ENCODE results near the gene MLC1. TPM values are rescaled to one million over a fixed set of nuclear protein-coding genes. Genes with fewer than 3 reads are reported as not detected.
"Not testable (repeated sequence)": the region's sequence is repeated elsewhere in the genome, so short reads cannot be mapped to it uniquely, and the experiment has no call there.

The MLC1 gene
- total and polyA plus RNA-seq, 4 donors, result 0.13 to 9.4 (median 0.33) TPM; not detected in 1

DNA sequence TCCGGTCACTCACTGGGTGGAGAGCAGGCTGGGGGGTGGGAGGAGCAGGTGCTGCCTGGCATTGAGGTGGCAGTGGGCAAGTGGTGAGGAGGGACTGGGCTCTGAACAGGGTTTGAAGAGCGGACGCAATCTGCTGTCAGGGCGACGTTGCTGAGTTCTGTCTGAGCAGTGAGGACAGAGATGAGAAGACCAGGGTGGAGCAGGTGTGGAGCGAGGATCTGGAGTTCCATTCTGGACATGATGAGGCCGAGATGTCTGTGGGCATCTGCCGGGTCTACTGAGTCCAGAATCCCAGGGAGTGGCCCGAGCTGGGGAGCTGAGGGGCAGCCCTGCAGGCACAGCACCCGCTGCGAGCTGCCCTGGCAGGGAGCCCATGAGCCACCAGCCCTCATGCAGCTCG, 2.4 kb upstream of the MLC1 start (continued):
- TF ChIP-seq, protein P1, sequence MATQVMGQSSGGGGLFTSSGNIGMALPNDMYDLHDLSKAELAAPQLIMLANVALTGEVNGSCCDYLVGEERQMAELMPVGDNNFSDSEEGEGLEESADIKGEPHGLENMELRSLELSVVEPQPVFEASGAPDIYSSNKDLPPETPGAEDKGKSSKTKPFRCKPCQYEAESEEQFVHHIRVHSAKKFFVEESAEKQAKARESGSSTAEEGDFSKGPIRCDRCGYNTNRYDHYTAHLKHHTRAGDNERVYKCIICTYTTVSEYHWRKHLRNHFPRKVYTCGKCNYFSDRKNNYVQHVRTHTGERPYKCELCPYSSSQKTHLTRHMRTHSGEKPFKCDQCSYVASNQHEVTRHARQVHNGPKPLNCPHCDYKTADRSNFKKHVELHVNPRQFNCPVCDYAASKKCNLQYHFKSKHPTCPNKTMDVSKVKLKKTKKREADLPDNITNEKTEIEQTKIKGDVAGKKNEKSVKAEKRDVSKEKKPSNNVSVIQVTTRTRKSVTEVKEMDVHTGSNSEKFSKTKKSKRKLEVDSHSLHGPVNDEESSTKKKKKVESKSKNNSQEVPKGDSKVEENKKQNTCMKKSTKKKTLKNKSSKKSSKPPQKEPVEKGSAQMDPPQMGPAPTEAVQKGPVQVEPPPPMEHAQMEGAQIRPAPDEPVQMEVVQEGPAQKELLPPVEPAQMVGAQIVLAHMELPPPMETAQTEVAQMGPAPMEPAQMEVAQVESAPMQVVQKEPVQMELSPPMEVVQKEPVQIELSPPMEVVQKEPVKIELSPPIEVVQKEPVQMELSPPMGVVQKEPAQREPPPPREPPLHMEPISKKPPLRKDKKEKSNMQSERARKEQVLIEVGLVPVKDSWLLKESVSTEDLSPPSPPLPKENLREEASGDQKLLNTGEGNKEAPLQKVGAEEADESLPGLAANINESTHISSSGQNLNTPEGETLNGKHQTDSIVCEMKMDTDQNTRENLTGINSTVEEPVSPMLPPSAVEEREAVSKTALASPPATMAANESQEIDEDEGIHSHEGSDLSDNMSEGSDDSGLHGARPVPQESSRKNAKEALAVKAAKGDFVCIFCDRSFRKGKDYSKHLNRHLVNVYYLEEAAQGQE (IDR thresholded peaks at IDR 0.05), result no peak
- TF ChIP-seq YY1 (IDR thresholded peaks at IDR 0.05), result no peak
- TF ChIP-seq FOXA2 (IDR thresholded peaks at IDR 0.05), result no peak
- TF ChIP-seq, protein P2, sequence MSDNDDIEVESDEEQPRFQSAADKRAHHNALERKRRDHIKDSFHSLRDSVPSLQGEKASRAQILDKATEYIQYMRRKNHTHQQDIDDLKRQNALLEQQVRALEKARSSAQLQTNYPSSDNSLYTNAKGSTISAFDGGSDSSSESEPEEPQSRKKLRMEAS (IDR thresholded peaks at IDR 0.05), result no peak
- TF ChIP-seq RXRA (IDR thresholded peaks at IDR 0.05), result no peak

DNA sequence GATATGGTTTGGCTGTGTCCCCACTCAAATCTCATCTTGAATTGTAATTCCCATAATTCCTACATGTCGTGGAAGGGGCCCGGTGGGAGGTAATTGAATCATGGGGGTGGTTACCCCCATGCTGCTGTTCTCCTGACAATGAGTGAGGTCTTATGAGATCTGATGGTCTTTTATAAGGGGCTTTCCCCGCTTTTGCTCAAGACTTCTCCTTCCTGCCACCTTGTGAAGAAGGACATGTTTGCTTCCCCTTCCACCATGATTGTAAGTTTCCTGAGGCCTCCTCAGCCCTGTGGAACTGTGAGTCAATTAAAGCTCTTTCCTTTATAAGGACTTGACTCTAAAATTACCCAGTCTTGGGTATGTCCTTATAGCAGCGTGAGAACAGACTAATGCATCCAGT, 1.7 kb upstream of the MLC1 start:
- not testable (repeated sequence) for H3K27me3 ChIP-seq (ENCODE audit: control insufficient read depth in 4 of 4, insufficient read depth in 4 of 4, low read length in 3 of 4); H3K36me3 ChIP-seq (ENCODE audit: control insufficient read depth in 4 of 4, insufficient read depth in 3 of 4, low read depth in 1 of 4, low read length in 3 of 4)

DNA sequence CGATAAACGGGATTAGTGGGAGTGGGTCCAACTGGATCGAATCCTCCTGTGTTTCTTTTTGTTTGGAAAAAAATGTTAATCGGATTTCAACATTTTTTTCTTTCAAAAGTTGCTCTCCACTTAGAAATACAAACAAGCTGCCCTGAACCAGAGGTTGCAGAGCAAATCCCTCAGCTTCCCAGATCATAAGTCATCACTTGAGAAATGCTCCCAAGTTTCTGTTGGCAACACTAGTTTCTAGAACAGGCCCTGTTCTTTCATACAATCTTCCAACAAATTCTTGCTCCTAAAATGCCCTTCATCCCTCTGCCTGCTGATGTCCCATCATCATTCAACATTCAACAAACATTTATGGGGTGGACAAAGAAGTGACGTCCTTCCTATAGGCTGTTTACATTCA, 1.3 kb upstream of the MLC1 start:
- Histone ChIP-seq H3K27ac (ENCODE audit: low read depth in 1 of 2, low read length in 2 of 2) (no peak overlapping the region), H3K9ac (ENCODE audit: low read depth in 1 of 2, low read length in 2 of 2) (no peak overlapping the region), H3K4me3 (ENCODE audit: low read depth in 1 of 3, low read length in 3 of 3) (no peak overlapping the region), H3K4me1 (ENCODE audit: control insufficient read depth in 4 of 4, insufficient read depth in 4 of 4, low read length in 3 of 4) (no peaks in the 10 kb centered on the region), H3K36me3 (ENCODE audit: control insufficient read depth in 4 of 4, insufficient read depth in 3 of 4, low read depth in 1 of 4, low read length in 3 of 4) (no peaks in the 10 kb centered on the region), H3K9me3 (ENCODE audit: control insufficient read depth in 4 of 4, low read length in 3 of 4) (no peaks in the 10 kb centered on the region), H3K27me3 (ENCODE audit: control insufficient read depth in 4 of 4, insufficient read depth in 4 of 4, low read length in 3 of 4) (peaks cover 0 to 2% (median 0%) of the 10 kb centered on the region in 4 donors)
- no peak for DNase-seq (ENCODE audit: low spot score)
- WGBS, result 64% methylated on average over 5 of the region's 5 CpGs
- no peak for TF ChIP-seq FOXA2 (IDR thresholded peaks at IDR 0.05)
- TF ChIP-seq SP1 (IDR thresholded peaks at IDR 0.05), result no peak
- TF ChIP-seq, protein P3, sequence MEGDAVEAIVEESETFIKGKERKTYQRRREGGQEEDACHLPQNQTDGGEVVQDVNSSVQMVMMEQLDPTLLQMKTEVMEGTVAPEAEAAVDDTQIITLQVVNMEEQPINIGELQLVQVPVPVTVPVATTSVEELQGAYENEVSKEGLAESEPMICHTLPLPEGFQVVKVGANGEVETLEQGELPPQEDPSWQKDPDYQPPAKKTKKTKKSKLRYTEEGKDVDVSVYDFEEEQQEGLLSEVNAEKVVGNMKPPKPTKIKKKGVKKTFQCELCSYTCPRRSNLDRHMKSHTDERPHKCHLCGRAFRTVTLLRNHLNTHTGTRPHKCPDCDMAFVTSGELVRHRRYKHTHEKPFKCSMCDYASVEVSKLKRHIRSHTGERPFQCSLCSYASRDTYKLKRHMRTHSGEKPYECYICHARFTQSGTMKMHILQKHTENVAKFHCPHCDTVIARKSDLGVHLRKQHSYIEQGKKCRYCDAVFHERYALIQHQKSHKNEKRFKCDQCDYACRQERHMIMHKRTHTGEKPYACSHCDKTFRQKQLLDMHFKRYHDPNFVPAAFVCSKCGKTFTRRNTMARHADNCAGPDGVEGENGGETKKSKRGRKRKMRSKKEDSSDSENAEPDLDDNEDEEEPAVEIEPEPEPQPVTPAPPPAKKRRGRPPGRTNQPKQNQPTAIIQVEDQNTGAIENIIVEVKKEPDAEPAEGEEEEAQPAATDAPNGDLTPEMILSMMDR (IDR thresholded peaks at IDR 0.05; ENCODE audit: low read depth, low read length, missing input control), result no peak
- TF ChIP-seq, protein P2 (IDR thresholded peaks at IDR 0.05), result no peak
- no peak for TF ChIP-seq RAD21 (IDR thresholded peaks at IDR 0.05)
- TF ChIP-seq, protein P4, sequence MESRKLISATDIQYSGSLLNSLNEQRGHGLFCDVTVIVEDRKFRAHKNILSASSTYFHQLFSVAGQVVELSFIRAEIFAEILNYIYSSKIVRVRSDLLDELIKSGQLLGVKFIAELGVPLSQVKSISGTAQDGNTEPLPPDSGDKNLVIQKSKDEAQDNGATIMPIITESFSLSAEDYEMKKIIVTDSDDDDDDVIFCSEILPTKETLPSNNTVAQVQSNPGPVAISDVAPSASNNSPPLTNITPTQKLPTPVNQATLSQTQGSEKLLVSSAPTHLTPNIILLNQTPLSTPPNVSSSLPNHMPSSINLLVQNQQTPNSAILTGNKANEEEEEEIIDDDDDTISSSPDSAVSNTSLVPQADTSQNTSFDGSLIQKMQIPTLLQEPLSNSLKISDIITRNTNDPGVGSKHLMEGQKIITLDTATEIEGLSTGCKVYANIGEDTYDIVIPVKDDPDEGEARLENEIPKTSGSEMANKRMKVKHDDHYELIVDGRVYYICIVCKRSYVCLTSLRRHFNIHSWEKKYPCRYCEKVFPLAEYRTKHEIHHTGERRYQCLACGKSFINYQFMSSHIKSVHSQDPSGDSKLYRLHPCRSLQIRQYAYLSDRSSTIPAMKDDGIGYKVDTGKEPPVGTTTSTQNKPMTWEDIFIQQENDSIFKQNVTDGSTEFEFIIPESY (IDR thresholded peaks at IDR 0.05), result no peak
- TF ChIP-seq NR2F2 (IDR thresholded peaks at IDR 0.05), result no peak

More for the DNA sequence above, 1.7 kb upstream of the MLC1 start:
- not testable (repeated sequence) for H3K27ac ChIP-seq (ENCODE audit: low read depth in 1 of 2, low read length in 2 of 2); DNase-seq (ENCODE audit: low spot score); H3K9ac ChIP-seq (ENCODE audit: low read depth in 1 of 2, low read length in 2 of 2); H3K9me3 ChIP-seq (ENCODE audit: control insufficient read depth in 4 of 4, low read length in 3 of 4); H3K4me1 ChIP-seq (ENCODE audit: control insufficient read depth in 4 of 4, insufficient read depth in 4 of 4, low read length in 3 of 4); H3K4me3 ChIP-seq (ENCODE audit: low read depth in 1 of 3, low read length in 3 of 3)
- 98% methylated on average over 4 of the region's 4 CpGs for WGBS
